GM18498 (cell line): ENCODE results near the gene TCL1A.
"Not testable (repeated sequence)": the region's sequence is repeated elsewhere in the genome, so short reads cannot be mapped to it uniquely, and the experiment has no call there.

ENCODE experiments used
- ATAC-seq: cut with Tn5 transposase; IDR thresholded peaks from one replicate; pipeline ENCODE4 v1.9.1; 2021; ENCODE audit warnings: mild to moderate bottlenecking, moderate library complexity; ENCODE audit not compliant: unreplicated experiment

Gene TCL1A, protein sequence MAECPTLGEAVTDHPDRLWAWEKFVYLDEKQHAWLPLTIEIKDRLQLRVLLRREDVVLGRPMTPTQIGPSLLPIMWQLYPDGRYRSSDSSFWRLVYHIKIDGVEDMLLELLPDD

DNA sequence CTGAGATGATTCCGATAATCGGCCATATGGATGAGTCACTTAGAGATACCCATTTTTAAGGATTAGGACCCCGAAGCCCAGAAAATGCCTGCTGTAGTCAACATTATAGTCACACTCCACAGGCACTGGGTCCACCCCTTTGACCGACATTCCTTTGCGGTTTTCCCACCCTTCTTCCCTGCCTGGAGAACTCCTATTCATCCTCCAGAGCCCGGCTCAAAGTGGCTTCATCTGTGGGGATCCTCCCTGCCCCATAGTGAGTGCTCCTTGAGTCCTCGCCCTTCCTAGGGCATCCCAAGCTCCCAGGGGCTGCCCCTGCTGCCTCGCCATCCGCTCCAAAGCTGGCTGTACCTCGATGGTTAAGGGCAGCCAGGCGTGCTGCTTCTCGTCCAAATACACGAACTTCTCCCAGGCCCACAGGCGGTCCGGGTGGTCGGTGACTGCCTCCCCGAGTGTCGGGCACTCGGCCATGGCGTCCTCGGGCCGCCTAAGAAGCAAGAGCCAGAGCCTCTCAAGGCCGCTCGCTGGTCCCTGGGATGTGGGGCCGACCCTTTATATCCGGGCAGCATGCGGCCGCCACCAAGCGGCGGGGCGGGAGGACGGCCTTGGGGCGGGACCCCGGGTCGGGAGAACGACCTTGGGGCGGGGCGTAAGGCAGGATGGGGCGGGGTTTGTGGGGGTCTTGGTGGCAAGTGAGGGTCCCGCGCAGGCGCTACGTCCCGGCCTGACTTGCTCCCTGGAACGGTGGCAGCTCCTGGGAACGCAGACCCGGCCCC, at the start of gene TCL1A:
Gene TCL1A (minus strand): TSS at position 530 of the 776 bp plus-strand sequence. CDS start 59 bp downstream, at position 471.
- peak; percentile 85 for ATAC-seq

DNA sequence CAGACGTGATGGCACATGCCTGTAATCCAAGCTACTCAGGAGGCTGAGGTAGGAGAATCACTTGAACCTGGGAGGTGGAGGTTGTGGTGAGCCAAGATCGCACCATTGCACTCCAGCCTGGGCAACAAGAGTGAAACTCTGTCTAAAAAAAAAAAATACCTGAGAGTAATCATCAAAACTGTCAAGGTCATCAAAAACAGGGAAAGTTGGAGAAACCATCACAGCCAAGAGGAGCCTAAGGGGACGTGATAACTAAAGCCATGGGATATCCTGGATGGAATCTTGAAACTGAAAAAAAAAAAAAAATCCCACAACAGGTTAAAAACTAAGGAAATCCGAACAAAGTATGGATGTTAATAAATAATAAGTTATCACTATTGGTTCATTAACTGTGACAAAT, 49.1 kb upstream of the TCL1A start:
- not testable (repeated sequence) for ATAC-seq

DNA sequence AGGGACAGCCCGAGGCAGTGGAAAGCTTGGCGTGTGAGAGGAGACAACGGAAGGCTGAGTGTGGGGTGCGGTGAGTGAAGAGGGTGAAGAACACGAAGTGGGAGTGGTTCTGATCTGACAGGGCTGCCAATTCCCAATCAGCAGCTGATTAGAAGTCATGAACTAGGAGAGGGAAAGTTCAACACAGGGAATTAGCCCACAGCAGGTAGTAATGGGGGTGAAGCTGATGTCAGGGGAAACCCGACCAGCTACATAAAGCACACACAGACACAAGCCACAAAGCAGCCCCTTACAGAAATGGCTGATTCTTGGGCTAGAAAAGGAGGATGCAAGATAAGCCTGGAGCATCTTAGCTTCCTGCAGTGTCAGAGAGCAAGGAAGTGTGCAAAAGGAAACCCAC, 47.5 kb upstream of the TCL1A start:
- no peak for ATAC-seq

DNA sequence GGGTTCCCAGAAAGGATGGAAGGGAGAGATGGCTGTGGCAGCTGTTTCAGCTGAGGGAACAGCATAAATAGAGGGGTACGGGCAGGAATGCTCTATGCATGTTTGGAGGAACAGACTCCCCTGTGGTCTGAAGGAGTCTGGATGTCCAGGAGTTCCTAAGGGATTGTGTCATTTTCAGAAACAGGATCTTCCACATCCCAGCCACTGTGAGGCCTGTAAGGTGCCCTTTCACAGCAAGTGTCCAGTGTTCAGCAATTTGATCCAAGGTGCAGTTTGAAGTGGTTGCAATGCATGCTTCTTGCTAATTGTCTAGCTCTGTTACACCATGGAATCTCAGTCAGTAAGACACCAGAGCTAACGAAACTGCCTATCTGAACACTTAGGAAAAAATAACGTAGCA, 46.7 kb upstream of the TCL1A start:
- ATAC-seq = no peak

DNA sequence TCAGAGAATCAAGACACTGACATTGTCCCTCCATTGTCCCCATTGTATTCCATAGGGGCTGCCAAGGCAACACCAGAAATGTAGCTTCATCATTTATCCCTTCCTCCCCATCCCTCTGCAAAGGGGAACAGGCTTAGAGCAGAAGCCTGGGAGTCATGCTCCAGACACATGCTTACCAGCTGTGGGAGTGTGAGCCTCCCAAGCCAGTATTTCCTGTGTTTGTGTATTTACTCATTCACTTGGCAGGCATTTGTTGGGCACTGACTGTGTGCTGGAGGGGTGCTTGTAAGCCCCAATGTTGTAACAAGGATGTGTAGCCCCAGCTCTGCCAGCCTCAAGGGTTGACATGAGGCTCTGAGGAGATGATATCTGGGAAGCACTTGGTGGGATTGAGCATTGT, 46.0 kb upstream of the TCL1A start:
- ATAC-seq = no peak

DNA sequence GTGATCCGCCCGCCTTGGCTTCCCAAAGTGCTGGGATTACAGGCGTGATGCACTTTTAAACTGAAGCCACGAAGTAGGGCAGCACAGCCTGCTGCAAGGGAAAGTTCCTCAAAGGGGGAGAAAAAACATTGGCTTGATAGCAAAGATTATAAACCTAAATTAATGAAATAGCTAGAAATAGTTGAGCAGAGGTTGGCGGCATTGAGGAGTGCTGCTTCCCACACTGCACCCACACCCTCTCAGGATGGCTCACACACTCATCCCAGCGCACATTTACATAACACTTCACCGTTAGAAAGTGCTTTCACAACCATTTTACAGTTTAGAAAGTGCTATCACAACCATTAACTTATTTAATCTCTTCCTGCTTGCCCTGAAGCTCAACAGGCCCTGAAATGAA, 44.4 kb upstream of the TCL1A start:
- no peak for ATAC-seq

DNA sequence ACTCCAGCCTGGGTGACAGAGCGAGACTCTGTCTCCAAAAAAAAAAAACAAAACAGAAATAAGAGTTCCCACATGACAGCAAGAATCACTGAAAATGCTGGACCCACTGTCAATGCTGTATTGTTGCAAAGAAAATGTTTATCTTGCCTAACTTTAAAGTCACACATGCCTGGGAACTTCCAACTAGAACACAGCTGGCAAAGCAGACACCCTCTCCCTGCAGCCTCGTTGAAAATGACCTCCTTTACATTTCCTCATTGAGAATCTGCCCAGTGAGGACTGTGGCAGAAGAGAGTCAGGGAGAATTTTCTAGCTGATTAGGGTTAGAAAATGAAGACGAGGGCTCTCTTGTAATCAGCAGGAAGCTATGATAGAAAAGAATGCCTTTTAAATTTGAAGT, 42.8 kb upstream of the TCL1A start:
- no peak for ATAC-seq

DNA sequence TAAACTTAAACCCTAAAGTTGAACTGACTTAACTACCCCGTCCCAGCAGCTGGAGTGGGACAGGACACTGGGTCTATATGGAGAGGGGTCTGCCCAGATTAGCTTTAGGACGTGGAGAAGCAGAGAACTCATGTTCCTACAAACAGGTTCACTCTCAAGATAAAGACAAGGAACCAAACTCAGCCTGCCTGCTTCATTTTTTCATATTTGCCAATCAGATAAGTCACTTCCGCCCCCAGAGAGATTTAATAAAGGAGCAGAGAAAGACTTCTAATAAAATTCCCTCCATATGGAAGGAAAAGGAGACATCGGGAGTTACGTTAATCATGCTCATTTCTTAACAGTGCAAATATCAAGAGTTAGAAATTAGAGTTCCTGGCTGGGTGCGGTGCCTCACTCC, 42.2 kb upstream of the TCL1A start:
- ATAC-seq = no peak

DNA sequence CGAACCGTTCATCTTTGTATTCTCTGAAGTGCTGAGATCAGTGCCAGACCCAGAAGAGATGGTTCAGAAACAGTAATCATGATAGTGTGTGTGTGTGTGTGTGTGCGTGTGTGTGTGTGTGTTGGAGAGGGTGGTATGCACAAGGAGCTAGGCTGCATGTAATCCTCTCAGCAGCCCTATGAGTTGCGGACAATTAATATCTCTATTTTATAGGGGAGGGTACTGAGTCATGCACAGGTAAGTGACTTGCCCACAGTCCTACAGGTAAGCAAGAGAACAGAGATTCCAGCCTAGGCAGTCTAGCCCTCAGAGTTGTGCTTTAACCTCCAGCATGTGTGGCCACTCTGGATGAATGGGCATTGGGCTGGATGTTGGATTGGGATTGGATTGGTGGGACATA, 27.9 kb upstream of the TCL1A start:
- no peak for ATAC-seq

DNA sequence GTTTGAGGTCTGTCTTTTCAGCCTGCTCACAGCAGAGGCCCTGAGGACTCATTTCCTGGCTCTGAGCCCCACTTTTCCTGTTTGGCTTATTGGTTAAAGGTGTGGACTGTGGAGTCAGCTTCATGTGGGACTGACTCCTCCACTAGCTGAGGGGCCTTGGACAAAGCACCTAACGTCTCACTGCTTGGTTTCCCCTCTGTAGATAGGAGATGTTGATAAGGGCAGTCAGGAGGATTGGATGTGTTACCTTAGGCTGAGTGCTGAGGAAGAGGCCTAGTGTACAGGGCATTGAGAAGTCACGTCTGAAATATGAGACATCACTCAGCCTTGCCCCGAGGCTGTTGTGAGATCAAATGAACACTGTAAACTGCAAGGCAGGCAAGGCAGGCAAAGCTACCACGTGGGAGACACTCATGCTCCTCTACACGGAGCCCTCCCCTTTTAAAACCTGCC, 27.1 kb upstream of the TCL1A start:
- no peak for ATAC-seq

DNA sequence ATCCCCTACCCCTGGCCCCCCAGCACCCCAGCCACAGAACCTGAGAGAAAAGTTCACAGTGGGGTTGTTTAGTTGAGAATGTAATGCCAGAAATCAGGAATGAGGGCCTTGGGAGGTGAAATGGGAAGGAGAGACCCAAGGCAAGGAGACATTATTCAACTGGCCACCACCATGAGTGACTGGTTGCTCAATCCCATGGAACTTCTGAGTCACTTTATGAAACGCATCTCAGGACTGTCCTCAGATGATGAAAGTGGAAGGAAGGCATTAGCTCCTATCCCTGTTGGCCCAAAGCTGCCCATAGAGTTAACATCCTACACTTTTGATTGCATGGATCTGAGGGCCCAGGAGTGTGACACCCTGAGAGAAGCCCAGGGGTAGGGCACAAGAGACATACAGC, 25.4 kb upstream of the TCL1A start:
- ATAC-seq = no peak

DNA sequence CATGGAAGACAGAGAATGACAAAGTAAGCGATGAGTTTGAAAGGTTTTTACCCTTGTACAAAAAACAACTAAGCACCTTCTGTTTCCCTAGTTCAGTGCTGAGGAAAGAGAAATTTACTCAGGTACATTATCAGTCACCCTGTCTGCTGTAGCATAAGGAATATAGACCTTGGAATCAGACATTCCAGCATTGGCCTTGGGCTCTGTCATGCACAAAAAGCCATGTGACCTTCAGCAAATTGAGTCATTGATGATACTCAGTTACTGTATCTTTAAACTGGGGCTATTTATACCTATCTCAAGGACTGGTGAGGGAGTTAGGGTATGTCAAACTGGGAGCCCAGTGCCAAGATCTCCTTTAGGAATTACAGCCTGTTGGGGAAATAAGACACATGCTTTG, 19.3 kb upstream of the TCL1A start:
- ATAC-seq = no peak

DNA sequence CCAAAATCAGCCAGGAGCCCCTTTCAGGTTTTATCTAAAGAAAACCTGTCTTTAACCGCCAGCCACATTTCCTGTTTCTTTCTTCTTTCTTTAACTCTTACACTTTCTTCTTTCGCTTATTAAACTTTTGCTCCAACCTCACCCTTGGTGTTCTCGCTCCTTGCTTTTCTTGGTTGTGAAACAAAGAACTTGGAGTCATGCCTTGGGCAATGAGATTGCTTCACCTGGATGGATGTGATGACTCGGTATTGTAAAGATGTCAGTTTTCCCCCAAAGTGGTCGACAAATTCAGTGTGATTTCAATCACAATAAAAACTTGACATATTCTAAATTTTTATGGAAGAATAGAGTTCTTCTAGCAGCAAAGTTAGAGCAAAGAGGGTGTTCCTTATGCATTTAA, 16.2 kb upstream of the TCL1A start:
- ATAC-seq = no peak

DNA sequence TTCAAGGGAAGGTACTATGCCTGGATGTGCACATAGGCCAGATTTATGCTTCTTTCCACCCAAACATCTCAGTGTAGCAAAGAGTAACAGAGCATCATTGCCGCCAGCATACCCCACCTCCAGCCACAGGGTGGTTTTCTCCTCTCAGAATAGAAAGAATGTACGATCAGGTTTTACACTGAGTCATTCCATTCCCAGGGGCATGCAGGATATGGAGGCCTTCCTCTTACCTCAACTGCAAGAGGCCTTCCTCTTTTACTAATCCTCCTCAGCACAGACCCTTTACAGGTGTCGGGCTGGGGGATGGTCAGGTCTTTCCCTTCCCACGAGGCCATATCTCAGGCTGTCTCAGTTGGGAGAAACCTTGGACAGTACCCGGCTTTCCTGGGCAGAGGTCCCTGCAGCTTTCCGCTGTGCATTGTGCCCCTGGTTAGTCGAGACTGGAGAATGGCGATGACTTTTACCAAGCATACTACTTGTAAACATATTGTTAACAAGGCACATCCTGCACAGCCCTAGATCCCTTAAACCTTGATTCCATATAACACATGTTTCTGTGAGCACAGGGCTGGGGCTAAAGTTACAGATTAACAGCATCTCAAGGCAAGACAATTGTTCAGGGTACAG, 15.6 kb upstream of the TCL1A start:
- peak; percentile 39 for ATAC-seq

DNA sequence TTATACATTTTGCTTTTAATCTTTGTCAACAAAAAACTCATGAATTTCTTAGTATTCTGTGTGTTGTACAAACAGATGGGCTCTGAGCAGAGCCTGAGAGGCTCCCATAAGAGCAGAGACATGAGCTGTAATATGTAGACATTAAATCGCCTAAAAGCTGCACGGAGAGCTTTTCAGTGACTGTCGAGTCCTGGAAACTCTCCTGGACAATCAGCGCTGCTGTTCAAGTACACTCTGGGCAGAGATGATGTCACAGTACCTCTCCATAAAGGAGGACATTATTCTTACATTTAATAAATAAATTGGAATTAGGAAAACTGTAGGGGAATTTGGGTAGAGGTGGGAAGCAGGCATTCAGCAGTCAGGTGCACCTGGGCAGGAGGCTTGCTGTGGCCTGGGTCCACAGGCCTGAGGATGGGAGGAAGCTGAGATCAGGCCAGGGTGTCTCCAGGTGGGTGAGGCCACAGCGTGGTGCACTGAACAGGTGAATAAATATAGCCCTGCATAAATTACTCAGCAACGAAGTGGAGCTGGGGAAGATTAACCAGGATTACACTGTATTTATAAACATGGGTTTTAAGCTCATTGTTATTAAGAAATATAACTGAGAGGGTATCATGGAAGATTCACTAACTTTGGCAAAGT, 13.3 kb upstream of the TCL1A start:
- no peak for ATAC-seq

DNA sequence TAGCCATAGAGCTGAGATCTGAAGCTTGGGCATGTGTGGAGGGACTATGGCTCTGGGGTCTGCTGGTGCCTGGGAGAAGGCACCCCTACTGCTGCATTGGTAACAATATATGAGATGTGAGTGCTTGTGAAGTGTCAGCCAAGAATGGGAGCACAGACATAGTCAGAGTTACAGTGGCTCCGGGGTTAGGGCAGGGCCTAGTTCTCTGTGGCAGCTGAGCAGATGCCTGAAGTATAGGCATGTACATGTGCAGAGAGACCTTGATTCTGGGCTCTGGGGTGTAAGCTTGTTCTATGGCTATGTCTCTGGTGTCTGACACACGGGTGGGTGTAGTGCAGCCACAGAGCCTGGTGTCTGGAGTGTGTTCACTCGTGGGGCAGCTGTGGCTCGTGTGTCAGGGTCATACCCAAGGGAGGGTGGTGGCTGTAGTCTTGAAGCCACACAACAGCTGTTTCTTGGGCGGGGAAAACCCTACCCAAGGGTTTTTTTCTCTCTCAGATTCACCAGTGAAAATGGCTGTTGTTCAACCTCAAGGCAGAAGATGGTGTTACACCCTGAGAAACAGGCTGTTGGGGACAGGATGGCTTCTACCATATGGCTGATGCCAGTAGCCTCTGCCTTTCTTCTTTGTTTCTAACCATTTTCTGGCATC, 11.9 kb upstream of the TCL1A start:
- ATAC-seq = peak; percentile 87

DNA sequence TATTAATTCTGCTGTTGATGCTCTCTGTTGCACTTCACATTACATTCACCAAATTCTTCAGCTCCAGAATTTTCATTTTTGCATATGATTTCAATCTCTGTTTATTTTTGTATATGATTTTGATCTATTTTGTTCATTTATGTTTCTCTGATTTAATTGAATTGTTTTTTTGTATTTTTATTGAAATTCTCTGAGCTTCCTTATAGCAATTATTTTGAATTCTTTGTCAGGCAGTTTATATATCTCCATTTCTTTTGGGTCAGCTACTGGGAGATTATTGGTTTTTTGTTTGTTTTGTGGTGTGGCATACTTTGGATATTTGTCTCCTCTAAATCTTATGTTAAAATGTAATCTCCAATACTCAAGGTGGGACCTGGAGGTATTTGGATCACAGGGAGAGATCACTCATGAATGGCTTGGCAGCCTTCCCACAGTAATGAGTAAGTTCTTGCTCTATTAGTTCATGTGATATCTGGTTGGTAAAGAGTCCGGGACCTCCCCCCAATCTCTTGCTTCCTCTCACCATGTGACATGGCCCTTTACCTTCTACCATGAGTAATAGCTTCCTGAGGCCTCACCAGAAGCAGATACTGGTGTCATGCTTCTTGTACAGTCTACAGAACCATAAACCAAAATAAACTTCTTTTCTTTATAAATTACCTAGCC, 8.7 kb upstream of the TCL1A start:
- no peak for ATAC-seq

DNA sequence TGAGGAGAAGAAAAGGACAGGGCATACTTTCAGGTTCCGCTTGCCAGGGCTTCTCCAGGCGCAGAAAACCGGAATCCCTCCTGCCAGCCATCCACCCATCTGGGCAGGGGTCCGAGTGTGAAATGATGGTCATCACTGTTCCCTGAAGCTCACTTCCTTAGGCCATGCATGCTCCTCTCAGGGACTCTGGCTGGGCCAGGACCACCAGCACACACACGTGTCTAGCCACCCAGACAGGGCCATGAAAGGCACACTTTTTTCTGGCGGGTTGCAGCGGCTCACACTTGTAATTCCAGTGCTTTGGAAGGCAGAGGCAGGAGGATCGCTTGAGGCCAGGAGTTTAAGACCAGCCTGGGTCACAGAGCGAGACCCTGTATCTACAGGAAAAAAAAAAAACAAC, 1.5 kb downstream of the TCL1A start:
- ATAC-seq = no peak

DNA sequence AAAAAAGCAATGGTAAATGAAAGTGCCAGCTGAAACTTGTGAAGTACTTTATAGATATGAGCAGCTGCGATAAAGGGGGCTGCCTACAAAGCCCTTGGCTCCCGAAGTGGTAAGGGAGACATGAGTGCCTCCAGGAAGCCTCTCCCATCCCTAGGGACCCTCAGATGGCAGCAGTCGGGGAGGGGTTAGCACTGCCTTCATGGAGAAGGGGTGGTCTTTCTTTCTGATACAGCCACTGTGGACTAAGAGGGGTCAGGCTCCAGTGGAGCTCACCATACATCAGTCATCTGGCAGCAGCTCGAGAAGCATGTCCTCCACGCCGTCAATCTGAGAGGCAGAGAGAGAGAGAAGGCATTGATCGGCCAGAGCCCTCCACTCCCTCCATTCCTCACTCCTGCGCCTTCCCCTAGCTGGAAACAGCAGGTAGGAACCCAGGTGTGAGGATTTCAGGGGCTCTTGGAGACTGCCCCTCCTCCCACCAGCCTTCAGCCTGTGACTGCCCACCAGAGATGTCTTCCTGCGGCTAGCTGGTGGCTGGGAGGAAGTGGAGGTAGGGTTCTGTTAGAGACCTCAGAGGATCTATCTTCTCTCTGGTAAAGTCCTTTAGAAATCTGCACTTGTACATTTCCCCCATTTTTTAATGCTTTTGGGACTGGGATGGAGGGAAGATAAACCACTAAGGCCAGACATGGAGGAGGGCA, 2.3 kb downstream of the TCL1A start:
- ATAC-seq = peak; percentile 37

DNA sequence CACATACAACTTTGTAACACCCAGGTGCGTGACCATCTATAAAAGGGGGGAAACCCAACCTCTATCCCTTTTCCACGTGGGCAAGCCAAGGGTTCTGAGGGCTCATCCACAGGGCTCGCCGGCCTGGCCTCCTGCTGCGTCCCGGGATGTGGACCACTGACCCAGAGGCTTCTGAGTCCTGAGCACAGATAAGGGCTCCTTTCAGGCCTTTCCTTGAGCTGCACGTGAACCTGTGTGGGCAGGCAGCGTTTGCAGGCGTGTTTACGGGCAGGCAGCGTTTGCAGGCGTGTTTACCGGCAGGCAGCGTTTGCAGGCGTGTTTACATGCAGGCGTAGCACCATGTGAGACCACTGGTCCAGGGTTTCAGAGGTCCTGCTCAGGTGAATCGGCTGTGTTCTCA, 3.8 kb downstream of the TCL1A start:
- no peak for ATAC-seq
